Ectodermal cell (in vitro differentiated cells): ENCODE data around the gene TXNRD3. TPM values are rescaled to one million over a fixed set of nuclear protein-coding genes. Genes with fewer than 3 reads are reported as not detected.

ENCODE experiments used
- H3K27ac ChIP-seq: 2 replicates; pipeline ENCODE4 v1.7.0; 2013; ENCODE audit warnings: mild to moderate bottlenecking, low read depth, low read length; ENCODE audit not compliant: insufficient read depth, poor library complexity, severe bottlenecking
- H3K27me3 ChIP-seq: 2 replicates; pipeline ENCODE4 v1.7.0; 2013; ENCODE audit warnings: mild to moderate bottlenecking, low read length; ENCODE audit not compliant: insufficient read depth, control insufficient read depth, poor library complexity, severe bottlenecking
- H3K36me3 ChIP-seq: one replicate; pipeline ENCODE4 v1.7.0; 2013; ENCODE audit warnings: low read length; ENCODE audit not compliant: control insufficient read depth, insufficient read depth
- H3K4me1 ChIP-seq: one replicate; pipeline ENCODE4 v1.7.0; 2013; ENCODE audit warnings: low read length; ENCODE audit not compliant: control insufficient read depth, insufficient read depth
- H3K4me3 ChIP-seq: 2 replicates; pipeline ENCODE4 v1.7.0; 2013; ENCODE audit warnings: low read depth, low read length, control low read depth; ENCODE audit not compliant: insufficient read depth
- H3K9me3 ChIP-seq: 2 replicates; pipeline ENCODE4 v1.7.0; 2013; ENCODE audit warnings: mild to moderate bottlenecking, low read length, moderate library complexity; ENCODE audit not compliant: control insufficient read depth
- WGBS, 2 experiments: methylation state at CpG; one replicate each; pipeline ENCODE4 v1.1.7; 2013; ENCODE audit warnings: missing lambda C conversion rate in 2 of 2; 5-methylcytosine and 5-hydroxymethylcytosine counted together
- polyA plus RNA-seq, 4 experiments: library from polyadenylated mRNA; stranded (reverse); fragments of 50-300 nt; gene quantifications; one replicate each; pipeline ENCODE4 v1.2.3, GENCODE V29; 2013

Gene TXNRD3
- polyA plus RNA-seq (2013, experiment 1 of 4), result 7.4 TPM
- 6.4 TPM for polyA plus RNA-seq (2013, experiment 2 of 4)
- polyA plus RNA-seq (2013, experiment 3 of 4), result 7.6 TPM
- polyA plus RNA-seq (2013, experiment 4 of 4), result 8.6 TPM

- no peaks in the 10 kb centered on the region for H3K9me3 ChIP-seq
- peaks cover 60% of the 10 kb centered on the region for H3K27me3 ChIP-seq
- H3K36me3 ChIP-seq, result no peaks in the 10 kb centered on the region
- 0 to 1% methylated on average over 101 of the region's 102 CpGs for WGBS, 2 experiments
- no peak within 1 kb of the TSS for H3K27ac ChIP-seq
- H3K4me1 ChIP-seq, result no peaks in the 10 kb centered on the region
- peak within 1 kb of the TSS; percentile 49 for H3K4me3 ChIP-seq
Measured at GRCh38 chr3:126654571-126655383, at the start of gene TXNRD3. Gene TXNRD3 (minus strand): TSS chr3:126655124.

GRCh38 chr3:126703512-126704493 lies 48.9 kb upstream of the TXNRD3 start, which contains the start of gene CHCHD6:
Gene CHCHD6 (plus strand): TSS chr3:126704240. CDS start chr3:126704313, 73 bp downstream.
- peaks cover 36% of the 10 kb centered on the region for H3K27me3 ChIP-seq
- H3K27ac ChIP-seq, result no peak within 1 kb of the TSS
- H3K36me3 ChIP-seq, result no peaks in the 10 kb centered on the region
- peak within 1 kb of the TSS; percentile 75 for H3K4me3 ChIP-seq
- no peaks in the 10 kb centered on the region for H3K9me3 ChIP-seq
- H3K4me1 ChIP-seq, result peaks cover 5% of the 10 kb centered on the region
- WGBS, 2 experiments, result 5% methylated on average over 69 of the region's 69 CpGs

GRCh38 chr3:126699011-126699410 lies 44.1 kb upstream of the TXNRD3 start:
- peaks cover 20% of the 10 kb centered on the region for H3K27me3 ChIP-seq
- H3K27ac ChIP-seq, result no peak overlapping the region
- H3K36me3 ChIP-seq, result no peaks in the 10 kb centered on the region
- H3K9me3 ChIP-seq, result no peaks in the 10 kb centered on the region
- no peaks in the 10 kb centered on the region for H3K4me1 ChIP-seq
- WGBS, 2 experiments, result 88 to 91% methylated on average over 7 of the region's 7 CpGs
- H3K4me3 ChIP-seq, result no peak overlapping the region

- H3K4me1 ChIP-seq, result peaks cover 3% of the 10 kb centered on the region
- WGBS, 2 experiments, result 87 to 90% methylated on average over 5 of the region's 5 CpGs
- H3K4me3 ChIP-seq, result no peak overlapping the region
- H3K9me3 ChIP-seq, result no peaks in the 10 kb centered on the region
- H3K27ac ChIP-seq, result no peak overlapping the region
- H3K36me3 ChIP-seq, result no peaks in the 10 kb centered on the region
- no peaks in the 10 kb centered on the region for H3K27me3 ChIP-seq
Measured at GRCh38 chr3:126696701-126697267, 41.9 kb upstream of the TXNRD3 start.

GRCh38 chr3:126693921-126694320 lies 39.0 kb upstream of the TXNRD3 start:
- Histone ChIP-seq H3K4me3 (no peak overlapping the region), H3K36me3 (no peaks in the 10 kb centered on the region), H3K9me3 (no peaks in the 10 kb centered on the region), H3K27ac (no peak overlapping the region), H3K27me3 (no peaks in the 10 kb centered on the region), H3K4me1 (peaks cover 3% of the 10 kb centered on the region)
- 71 to 81% methylated on average over 3 of the region's 3 CpGs for WGBS, 2 experiments

GRCh38 chr3:126692858-126693257 lies 37.9 kb upstream of the TXNRD3 start:
- no peak overlapping the region for H3K4me3 ChIP-seq
- H3K9me3 ChIP-seq, result no peaks in the 10 kb centered on the region
- peaks cover 3% of the 10 kb centered on the region for H3K4me1 ChIP-seq
- no peaks in the 10 kb centered on the region for H3K36me3 ChIP-seq
- 70 to 81% methylated on average over 5 of the region's 5 CpGs for WGBS, 2 experiments
- H3K27ac ChIP-seq, result no peak overlapping the region
- H3K27me3 ChIP-seq, result no peaks in the 10 kb centered on the region

- WGBS, 2 experiments, result 74 to 79% methylated on average over 3 to 4 of the region's 4 CpGs
- no peaks in the 10 kb centered on the region for H3K27me3 ChIP-seq
- no peak overlapping the region for H3K27ac ChIP-seq
- H3K4me1 ChIP-seq, result peaks cover 3% of the 10 kb centered on the region
- H3K4me3 ChIP-seq, result no peak overlapping the region
- H3K9me3 ChIP-seq, result no peaks in the 10 kb centered on the region
- H3K36me3 ChIP-seq, result no peaks in the 10 kb centered on the region
Measured at GRCh38 chr3:126691765-126692164, 36.8 kb upstream of the TXNRD3 start.

- WGBS, 2 experiments, result 83 to 92% methylated on average over 2 of the region's 2 CpGs
- H3K27ac ChIP-seq, result no peak overlapping the region
Measured at GRCh38 chr3:126685493-126685892, 30.6 kb upstream of the TXNRD3 start.

GRCh38 chr3:126685021-126685420 lies 30.1 kb upstream of the TXNRD3 start:
- no peak overlapping the region for H3K4me3 ChIP-seq
- WGBS, 2 experiments, result 87 to 93% methylated on average over 3 of the region's 3 CpGs
- no peaks in the 10 kb centered on the region for H3K4me1 ChIP-seq
- H3K27ac ChIP-seq, result no peak overlapping the region
- no peaks in the 10 kb centered on the region for H3K9me3 ChIP-seq
- peaks cover 8% of the 10 kb centered on the region for H3K27me3 ChIP-seq
- H3K36me3 ChIP-seq, result no peaks in the 10 kb centered on the region

More at GRCh38 chr3:126685493-126685892, 30.6 kb upstream of the TXNRD3 start:
- Histone ChIP-seq H3K27me3 (peaks cover 3% of the 10 kb centered on the region), H3K4me3 (no peak overlapping the region), H3K36me3 (no peaks in the 10 kb centered on the region), H3K9me3 (no peaks in the 10 kb centered on the region), H3K4me1 (no peaks in the 10 kb centered on the region)
